Uterus (tissue), 2 donors: Measurements from ENCODE around the gene JUP.

Experiments
- CTCF ChIP-seq, 4 experiments: fragments of 200-600 bp in 2 of 4; fragments of 450-650 bp in 2 of 4; sonication (generic) in 2 of 4; IDR thresholded peaks; one replicate each; pipeline ENCODE4 v1.5.1; 2016 to 2019; ENCODE audit warnings: antibody characterized with exemption in 4 of 4, mild to moderate bottlenecking in 2 of 4, moderate library complexity in 1 of 4
- POLR2A ChIP-seq, 2 donors: fragments of 450-650 bp; IDR thresholded peaks; one replicate each; pipeline ENCODE4 v1.6.1; 2016; ENCODE audit warnings: antibody characterized with exemption in 2 of 2, mild to moderate bottlenecking in 1 of 2, moderate library complexity in 1 of 2

GRCh38 chr17:41784207-41784744 is 2.2 kb downstream of the JUP start:
- TF ChIP-seq POLR2A (IDR thresholded peaks at IDR 0.05) = no peak
- no peak for TF ChIP-seq CTCF (IDR thresholded peaks at IDR 0.05)
